Retinal pigment epithelial cell (primary cell): Measurements from ENCODE around the gene RABGGTA.

Source experiments
- DNase-seq: peaks from one replicate; pipeline ENCODE4 v3.0.0-alpha.2; 2010; ENCODE audit warnings: low read depth
- H3K4me3 ChIP-seq: 2 replicates; pipeline ENCODE4 v1.5.1; 2011; ENCODE audit warnings: mild to moderate bottlenecking, low read length, control low read depth, moderate library complexity
- CTCF ChIP-seq: conservative IDR thresholded peaks from 2 replicates; pipeline ENCODE4 v1.5.1; 2011; ENCODE audit warnings: low read depth, low read length, control low read depth, inconsistent platforms

The RABGGTA gene

GRCh38 chr14:24243336-24243836 lies 28.0 kb downstream of the RABGGTA start:
- H3K4me3 ChIP-seq = peak overlapping the region; percentile 91
- no peak for TF ChIP-seq CTCF
- no peak for DNase-seq

- peak; percentile 68 for DNase-seq
- TF ChIP-seq CTCF = peak; percentile 53
- peak overlapping the region; percentile 91 for H3K4me3 ChIP-seq
These were observed 29.5 kb downstream of the RABGGTA start for GRCh38 chr14:24241829-24242443.

- no peak for DNase-seq
- H3K4me3 ChIP-seq = no peak overlapping the region
- no peak for TF ChIP-seq CTCF
These were observed 31.1 kb downstream of the RABGGTA start for GRCh38 chr14:24240110-24240918.

GRCh38 chr14:24238527-24239037 lies 32.8 kb downstream of the RABGGTA start:
- DNase-seq = no peak
- TF ChIP-seq CTCF = no peak
- no peak overlapping the region for H3K4me3 ChIP-seq

GRCh38 chr14:24238123-24238522 lies 33.3 kb downstream of the RABGGTA start:
- DNase-seq = no peak
- no peak overlapping the region for H3K4me3 ChIP-seq
- TF ChIP-seq CTCF = no peak

GRCh38 chr14:24237463-24237955 lies 33.9 kb downstream of the RABGGTA start:
- H3K4me3 ChIP-seq = no peak overlapping the region
- no peak for DNase-seq
- no peak for TF ChIP-seq CTCF
